Activated T-cell treated with anti-CD3 and anti-CD28 coated beads, Interleukin-2, amount 50 U/mL, for 48 hours (primary cell): ENCODE data around the gene FBRS.
A peak's percentile ranks its signal among the peaks of the same experiment; 100 is the strongest.
"Not testable (repeated sequence)": the region's sequence is repeated elsewhere in the genome, so short reads cannot be mapped to it uniquely, and the experiment has no call there.

ENCODE experiments used
- DNase-seq, 2 experiments: peaks; one replicate each; pipeline ENCODE4 v3.0.0-alpha.2; 2020

FBRS gene

DNA sequence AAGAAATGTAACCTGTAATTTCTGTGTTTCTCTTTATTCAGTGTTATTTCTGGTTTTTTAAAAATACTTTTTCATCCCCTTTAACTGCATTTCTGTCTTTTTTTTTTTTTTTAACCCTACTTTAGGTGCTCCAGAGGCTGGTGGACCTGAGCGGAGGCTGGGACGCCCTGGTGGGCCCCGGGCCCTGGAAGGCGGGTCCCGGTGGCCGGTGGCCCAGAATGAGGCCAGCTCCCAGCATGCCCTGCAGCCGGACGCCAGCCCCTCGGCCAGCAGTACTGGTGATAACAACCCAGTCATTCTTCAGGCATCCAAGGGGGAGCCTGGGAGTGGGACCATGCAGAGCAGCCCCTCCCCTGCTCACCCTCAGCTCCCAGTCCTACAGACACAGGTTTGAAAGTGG is 42.3 kb downstream of the FBRS start:
- no peak for DNase-seq

DNA sequence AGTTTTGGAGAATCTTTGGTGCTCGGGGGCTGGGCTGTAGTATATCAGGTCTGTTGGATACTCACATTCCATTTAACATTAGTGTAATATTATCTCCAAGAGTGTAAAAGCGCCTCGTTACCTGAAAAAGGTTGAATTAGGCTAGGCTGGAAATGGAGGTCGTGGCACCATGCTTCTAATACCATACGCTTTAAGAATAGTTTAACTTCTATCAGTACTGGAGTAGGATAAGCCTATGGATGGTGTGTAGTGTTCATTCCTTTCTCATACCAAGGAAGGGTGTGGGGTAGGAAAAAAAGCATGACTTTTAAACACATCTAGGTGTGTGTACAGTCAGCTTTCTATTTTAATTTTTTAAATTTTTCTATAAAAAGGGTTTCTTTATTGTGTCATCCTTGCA is 42.7 kb downstream of the FBRS start:
- no peak for DNase-seq

DNA sequence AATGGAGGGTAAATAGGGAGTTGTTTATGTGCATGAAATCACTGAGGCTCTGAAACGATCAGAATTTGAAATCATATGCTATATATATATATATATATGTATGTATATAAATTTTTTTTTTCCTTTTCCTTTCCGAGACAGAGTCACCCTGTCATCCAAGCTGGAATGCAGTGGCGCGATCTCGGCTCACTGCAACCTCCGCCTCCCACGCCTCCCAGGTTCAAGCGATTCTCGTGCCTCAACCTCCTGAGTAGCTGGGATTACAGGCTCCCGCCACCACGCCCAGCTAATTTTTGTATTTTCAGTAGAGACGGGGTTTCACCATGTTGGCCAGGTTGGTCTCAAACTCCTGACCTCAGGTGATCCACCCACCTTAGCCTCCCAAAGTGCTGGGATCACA is 44.8 kb downstream of the FBRS start:
- not testable (repeated sequence) for DNase-seq

DNA sequence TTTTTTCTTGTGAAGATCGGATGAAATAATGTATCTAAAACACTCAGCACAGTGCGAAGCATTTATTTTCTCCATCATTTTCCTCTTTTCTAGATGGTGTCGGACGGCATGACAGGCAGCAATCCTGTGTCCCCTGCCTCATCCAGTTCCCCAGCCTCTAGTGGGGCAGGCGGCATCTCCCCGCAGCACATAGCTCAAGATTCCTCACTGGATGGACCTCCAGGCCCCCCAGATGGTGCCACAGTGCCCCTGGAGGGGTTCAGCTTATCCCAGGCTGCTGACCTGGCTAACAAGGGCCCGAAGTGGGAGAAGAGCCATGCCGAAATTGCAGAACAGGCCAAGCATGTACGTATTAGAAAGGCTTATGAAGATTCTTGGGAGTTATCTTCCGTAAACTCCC is 45.7 kb downstream of the FBRS start:
- DNase-seq: no peak

DNA sequence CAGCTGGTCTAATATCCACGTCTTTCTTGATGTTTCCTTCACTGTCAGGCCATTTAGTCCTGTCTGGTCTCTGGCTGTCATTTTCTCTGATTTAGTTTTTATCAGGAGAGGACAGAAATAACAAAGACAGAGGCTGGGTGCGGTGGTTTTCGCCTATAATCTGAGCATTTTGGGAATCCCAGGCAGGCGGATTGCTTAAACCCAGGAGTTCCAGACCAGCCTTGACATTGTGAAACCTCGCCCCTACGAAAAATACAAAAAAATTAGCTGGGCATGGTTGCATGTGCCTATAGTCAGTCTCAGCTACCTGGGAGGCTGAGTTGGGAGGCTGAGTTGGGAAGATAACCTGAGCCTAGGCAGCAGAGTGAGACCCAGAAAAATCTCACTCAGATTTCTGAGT is 47.8 kb downstream of the FBRS start:
- DNase-seq: no peak

DNA sequence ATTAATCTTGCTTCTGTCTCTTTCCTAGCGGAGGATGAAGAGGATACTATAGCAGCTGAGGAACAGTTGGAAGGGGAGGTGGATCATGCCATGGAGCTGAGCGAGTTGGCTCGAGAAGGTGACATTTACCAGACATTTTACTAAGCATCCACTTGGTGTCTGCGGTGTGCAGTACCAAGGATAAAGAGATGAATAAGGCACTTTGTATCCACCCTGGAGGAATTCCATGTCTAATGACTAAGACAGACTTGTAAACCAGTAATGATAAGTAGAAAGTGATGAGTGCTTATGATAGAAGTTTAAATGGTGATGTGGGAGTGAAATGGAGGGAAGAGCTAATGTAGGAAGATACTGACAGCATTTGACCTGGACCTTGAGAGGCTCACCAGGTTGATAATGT is 52.7 kb downstream of the FBRS start:
- no peak for DNase-seq

DNA sequence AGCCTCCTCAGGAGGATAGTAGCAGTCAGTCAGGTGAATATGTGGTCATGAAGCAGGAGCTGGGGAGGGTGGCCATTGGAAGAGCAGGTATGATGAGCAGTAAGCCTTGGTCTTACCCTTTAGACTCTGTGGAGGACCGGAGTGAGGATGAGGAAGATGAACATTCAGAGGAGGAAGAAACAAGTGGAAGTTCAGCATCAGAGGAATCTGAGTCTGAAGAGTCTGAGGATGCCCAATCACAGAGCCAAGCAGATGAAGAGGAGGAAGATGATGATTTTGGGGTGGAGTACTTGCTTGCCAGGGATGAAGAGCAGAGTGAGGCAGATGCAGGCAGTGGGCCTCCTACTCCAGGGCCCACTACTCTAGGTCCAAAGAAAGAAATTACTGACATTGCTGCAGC is 53.5 kb downstream of the FBRS start:
- DNase-seq: no peak

DNA sequence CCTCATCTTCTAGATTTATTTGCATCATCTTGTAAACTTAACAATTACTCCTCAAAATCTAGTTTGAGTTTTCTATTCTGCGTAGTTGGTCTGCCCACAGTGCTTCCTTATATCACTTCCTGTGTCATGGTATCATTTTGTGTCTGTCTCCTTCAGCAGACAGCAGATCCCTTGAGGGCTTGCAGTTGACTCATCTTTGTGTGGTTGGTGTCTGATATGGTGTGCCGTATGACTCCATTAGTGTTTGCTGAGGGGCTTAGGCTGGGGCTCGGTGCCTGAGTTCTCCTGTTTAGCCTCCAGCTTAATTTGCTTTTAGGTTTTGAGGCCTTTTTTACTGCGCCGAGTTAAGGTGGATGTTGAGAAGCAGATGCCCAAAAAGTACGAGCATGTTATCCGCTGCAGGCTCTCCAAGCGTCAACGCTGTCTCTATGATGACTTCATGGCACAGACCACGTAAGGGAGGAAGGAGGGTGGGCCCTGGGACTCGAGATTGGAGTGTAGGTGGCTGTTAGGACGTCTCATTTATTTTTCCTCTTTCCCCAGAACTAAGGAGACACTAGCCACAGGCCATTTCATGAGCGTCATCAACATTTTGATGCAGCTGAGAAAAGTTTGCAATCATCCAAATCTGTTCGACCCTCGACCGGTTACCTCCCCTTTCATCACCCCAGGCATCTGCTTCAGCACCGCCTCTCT is 57.7 kb downstream of the FBRS start:
- DNase-seq: peak; percentile 52 to 59

DNA sequence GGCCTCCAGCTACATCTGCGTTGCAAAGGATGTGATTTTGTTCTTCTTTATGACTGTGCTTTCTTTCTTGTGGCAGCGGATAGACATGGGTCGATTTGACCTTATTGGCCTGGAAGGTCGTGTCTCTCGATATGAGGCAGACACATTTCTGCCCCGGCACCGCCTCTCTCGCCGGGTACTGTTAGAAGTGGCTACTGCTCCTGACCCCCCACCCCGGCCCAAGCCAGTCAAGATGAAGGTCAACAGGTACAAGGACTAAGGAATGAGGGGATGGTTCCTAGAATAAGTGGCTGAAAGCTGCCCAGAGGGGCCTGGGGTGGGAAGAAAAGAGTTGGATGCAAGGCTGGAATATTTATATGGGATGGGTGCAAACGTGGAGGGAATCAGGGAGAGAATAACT is 61.9 kb downstream of the FBRS start:
- no peak for DNase-seq
